ENCODE measurements around the gene POU4F3. TPM values are rescaled to one million over a fixed set of nuclear protein-coding genes. Genes with fewer than 3 reads are reported as not detected.

POU4F3 gene
- total and polyA plus RNA-seq, 9 donors = 0.08 to 0.23 TPM; not detected in 7

DNA sequence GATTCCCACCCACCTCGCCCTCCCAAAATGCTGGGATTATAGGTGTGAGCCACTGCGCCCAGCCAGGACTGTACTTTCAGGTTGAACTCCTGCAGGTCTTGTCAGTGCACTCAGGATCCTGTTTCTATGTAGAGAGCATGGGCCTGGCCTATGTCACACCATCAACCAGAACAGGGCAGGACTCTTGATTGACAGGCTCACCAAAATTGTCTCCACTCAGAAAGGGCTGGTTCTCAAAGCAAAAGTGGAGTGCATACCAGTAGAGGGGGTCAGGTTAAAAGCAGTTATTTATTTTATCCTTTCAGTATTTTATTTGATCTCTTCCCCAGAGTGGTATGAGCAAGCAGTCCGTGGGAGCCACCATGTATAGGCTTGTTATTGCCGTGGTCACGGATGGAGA lies 27.4 kb upstream of the POU4F3 start:
- intact Hi-C loops (cut with DNase I) = no loop called here
- WGBS, 3 donors = 89 to 91% (median 90%) methylated on average over 5 of the region's 5 CpGs
- no peak for DNase-seq
- Histone ChIP-seq H3K9me3 (no peaks in the 10 kb centered on the region), H3K4me3 (no peak overlapping the region), H3K27ac (no peak overlapping the region), H3K4me1 (ENCODE audit: insufficient read depth) (peaks cover 2% of the 10 kb centered on the region), H3K27me3 (no peaks in the 10 kb centered on the region), H3K36me3 (no peaks in the 10 kb centered on the region)
- no peak for TF ChIP-seq EP300 (IDR thresholded peaks at IDR 0.05)
- TF ChIP-seq POLR2A (IDR thresholded peaks at IDR 0.05) = no peak
- TF ChIP-seq, protein P1, sequence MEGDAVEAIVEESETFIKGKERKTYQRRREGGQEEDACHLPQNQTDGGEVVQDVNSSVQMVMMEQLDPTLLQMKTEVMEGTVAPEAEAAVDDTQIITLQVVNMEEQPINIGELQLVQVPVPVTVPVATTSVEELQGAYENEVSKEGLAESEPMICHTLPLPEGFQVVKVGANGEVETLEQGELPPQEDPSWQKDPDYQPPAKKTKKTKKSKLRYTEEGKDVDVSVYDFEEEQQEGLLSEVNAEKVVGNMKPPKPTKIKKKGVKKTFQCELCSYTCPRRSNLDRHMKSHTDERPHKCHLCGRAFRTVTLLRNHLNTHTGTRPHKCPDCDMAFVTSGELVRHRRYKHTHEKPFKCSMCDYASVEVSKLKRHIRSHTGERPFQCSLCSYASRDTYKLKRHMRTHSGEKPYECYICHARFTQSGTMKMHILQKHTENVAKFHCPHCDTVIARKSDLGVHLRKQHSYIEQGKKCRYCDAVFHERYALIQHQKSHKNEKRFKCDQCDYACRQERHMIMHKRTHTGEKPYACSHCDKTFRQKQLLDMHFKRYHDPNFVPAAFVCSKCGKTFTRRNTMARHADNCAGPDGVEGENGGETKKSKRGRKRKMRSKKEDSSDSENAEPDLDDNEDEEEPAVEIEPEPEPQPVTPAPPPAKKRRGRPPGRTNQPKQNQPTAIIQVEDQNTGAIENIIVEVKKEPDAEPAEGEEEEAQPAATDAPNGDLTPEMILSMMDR (IDR thresholded peaks at IDR 0.05) = no peak

DNA sequence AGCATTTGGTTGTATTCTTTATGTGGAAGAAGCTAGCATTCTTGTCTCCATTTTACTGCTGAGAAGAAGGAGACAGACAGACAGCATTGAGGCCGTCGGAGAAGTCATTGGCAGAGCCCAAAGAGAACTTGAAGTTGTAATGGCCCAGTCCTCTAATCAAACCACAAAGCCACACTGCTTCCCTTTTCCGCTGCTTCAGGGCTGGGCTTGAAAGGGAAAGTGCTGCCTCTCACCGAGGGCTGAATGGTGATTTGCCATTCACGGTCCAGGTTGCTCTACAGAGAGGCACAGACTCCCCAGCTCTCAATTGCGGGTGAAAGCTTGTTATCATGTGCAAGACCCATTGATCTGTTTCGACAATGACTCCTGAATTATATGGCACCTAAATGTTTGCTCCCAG lies 25.6 kb upstream of the POU4F3 start:
- 40 to 45% (median 43%) methylated on average over 7 of the region's 7 CpGs for WGBS, 3 donors
- H3K4me1 ChIP-seq (ENCODE audit: insufficient read depth) = peaks cover 2% of the 10 kb centered on the region

DNA sequence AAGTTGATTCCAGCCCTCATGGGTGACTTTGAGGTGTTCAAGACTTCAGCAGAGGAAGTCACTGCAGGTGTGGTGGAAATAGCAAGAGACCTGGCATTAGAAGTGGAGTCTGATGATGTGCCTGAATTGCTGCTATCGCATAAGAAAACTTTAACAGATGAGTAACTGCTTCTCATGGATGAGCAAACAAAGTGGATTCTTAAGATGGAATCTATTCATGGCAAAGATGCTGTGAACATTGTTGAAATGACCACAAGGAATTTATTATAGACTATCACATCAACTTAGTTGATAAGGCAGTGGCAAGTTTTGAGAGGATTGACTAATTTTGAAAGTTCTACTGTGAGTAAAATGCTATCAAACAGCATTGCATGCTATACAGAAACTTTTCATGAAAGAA lies 17.1 kb upstream of the POU4F3 start:
- Histone ChIP-seq H3K27me3 (no peaks in the 10 kb centered on the region), H3K36me3 (no peaks in the 10 kb centered on the region), H3K4me1 (ENCODE audit: insufficient read depth) (no peaks in the 10 kb centered on the region), H3K4me3 (no peak overlapping the region), H3K27ac (no peak overlapping the region), H3K9me3 (no peaks in the 10 kb centered on the region)
- TF ChIP-seq, protein P1 (IDR thresholded peaks at IDR 0.05) = no peak
- TF ChIP-seq EP300 (IDR thresholded peaks at IDR 0.05) (no peak), POLR2A (IDR thresholded peaks at IDR 0.05) (no peak)
- DNase-seq = no peak
- 92 to 100% (median 93%) methylated on average over 1 of the region's 1 CpG for WGBS, 3 donors
- intact Hi-C loops (cut with DNase I) = no loop called here

More for the DNA sequence above, 25.6 kb upstream of the POU4F3 start:
- intact Hi-C loops (cut with DNase I) = no loop called here
- Histone ChIP-seq H3K27me3 (no peaks in the 10 kb centered on the region), H3K36me3 (no peaks in the 10 kb centered on the region), H3K4me3 (no peak overlapping the region), H3K9me3 (no peaks in the 10 kb centered on the region), H3K27ac (no peak overlapping the region)
- no peak for DNase-seq
- TF ChIP-seq POLR2A (IDR thresholded peaks at IDR 0.05) (no peak), EP300 (IDR thresholded peaks at IDR 0.05) (no peak)
- TF ChIP-seq, protein P1 (IDR thresholded peaks at IDR 0.05) = no peak

DNA sequence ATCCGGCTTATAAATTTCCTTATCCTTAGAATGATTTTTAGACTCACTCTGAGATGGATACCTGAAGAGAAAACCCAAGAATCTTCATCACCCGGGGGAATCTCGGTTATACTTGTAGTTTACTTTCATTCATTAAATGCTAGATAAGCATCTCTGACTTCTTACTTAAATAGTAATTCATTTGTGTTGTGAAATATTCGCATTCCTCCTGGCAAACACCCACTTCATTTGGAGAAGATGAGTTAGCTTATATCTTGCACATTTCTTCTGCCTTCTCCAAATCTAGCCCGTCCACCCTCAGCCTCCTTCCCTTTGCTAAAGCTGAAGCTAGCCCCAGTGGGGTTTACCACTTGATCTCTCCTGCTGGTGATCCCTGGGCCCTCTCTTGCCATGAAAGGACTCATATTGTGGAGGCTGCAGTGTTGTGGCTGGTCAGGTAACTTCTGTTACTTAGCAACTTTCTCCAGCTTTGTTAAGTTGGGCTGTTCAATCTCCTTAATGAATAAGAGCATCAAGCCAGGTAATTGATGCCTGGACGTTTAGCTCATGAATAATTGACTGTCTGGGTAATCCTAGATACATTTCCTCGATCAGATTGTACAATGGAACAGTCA lies 11.3 kb upstream of the POU4F3 start:
- intact Hi-C loops (cut with DNase I) = no loop called here
- Histone ChIP-seq H3K4me1 (ENCODE audit: insufficient read depth) (no peaks in the 10 kb centered on the region), H3K36me3 (no peaks in the 10 kb centered on the region), H3K9me3 (no peaks in the 10 kb centered on the region), H3K27me3 (no peaks in the 10 kb centered on the region), H3K27ac (no peak overlapping the region), H3K4me3 (no peak overlapping the region)
- no peak for DNase-seq
- TF ChIP-seq, protein P1 (IDR thresholded peaks at IDR 0.05) = no peak
- no peak for TF ChIP-seq POLR2A (IDR thresholded peaks at IDR 0.05)
- TF ChIP-seq EP300 (IDR thresholded peaks at IDR 0.05) = no peak
- WGBS, 3 donors = 67 to 77% (median 73%) methylated on average over 7 of the region's 7 CpGs
